Endothelial cell of umbilical vein (primary cell): ENCODE results near the gene TAOK2. TPM values are rescaled to one million over a fixed set of nuclear protein-coding genes. Genes with fewer than 3 reads are reported as not detected.

Experiments used
- BruUV-seq: library from RNA; stranded (reverse); fragments of 400-500 nt; replicated peaks from 2 replicates; lab custom pipeline; 2021; lab: Mats Ljungman, UMichigan
- CTCF ChIA-PET: fragments of 300-600, 350-600 bp; sonication (Branson Sonifier 250); formaldehyde crosslinking; loops from one replicate; lab custom pipeline; 2021; ENCODE audit warnings: antibody characterized with exemption, inconsistent platforms; lab: Charles Lee
- POLR2A ChIA-PET: fragments of 300-600, 350-600 bp; sonication (Branson Sonifier 250); formaldehyde crosslinking; loops from one replicate; lab custom pipeline; 2021; ENCODE audit warnings: antibody characterized with exemption, inconsistent platforms; lab: Charles Lee
- DNase-seq: peaks from one replicate; pipeline ENCODE4 v3.0.0-alpha.2; 2011; ENCODE audit warnings: low read depth, low spot score
- FAIRE-seq: peaks from 2 replicates; lab custom pipeline; 2011; peaks lifted over from hg19 to GRCh38; lab: Jason Lieb, UNC
- H2AFZ ChIP-seq: 2 replicates; pipeline ENCODE4 v1.6.0; 2012; ENCODE audit warnings: low read depth, low read length, control low read depth, inconsistent platforms
- H3K27ac ChIP-seq: 2 replicates; pipeline ENCODE4 v1.5.1; 2011; ENCODE audit warnings: low read depth, mild to moderate bottlenecking, control low read depth, low read length, moderate library complexity; ENCODE audit not compliant: insufficient read depth
- H3K27me3 ChIP-seq, 2 experiments: 2 replicates each; pipeline versions ENCODE4 v1.6.0 to v1.6.1; 2011; ENCODE audit warnings: low read length in 2 of 2, mixed read lengths in 1 of 2; ENCODE audit not compliant: control insufficient read depth in 2 of 2, insufficient read depth in 2 of 2
- H3K36me3 ChIP-seq, 2 experiments: 2 replicates in 1 of 2; 3 replicates in 1 of 2; pipeline ENCODE4 v1.5.1; 2011; ENCODE audit warnings: low read length in 2 of 2, mild to moderate bottlenecking in 1 of 2, moderate library complexity in 1 of 2; ENCODE audit not compliant: control insufficient read depth in 2 of 2, insufficient read depth in 2 of 2; ENCODE audit errors: extremely low read depth in 1 of 2
- H3K4me1 ChIP-seq: 3 replicates; pipeline ENCODE4 v1.5.1; 2011; ENCODE audit warnings: mild to moderate bottlenecking, low read length; ENCODE audit not compliant: control insufficient read depth, insufficient read depth; ENCODE audit errors: extremely low read depth
- H3K4me2 ChIP-seq: 2 replicates; pipeline ENCODE4 v1.6.1; 2011; ENCODE audit warnings: low read length, control low read depth, mixed read lengths; ENCODE audit not compliant: insufficient read depth
- H3K4me3 ChIP-seq, 3 experiments: fragments of 200-600 bp in 1 of 3; sonication (generic), shearing (Covaris generic) in 1 of 3; replicated peaks in 1 of 3; 2 replicates each; pipeline ENCODE4 v1.5.1; 2011 to 2016; ENCODE audit warnings: control low read depth in 3 of 3, low read length in 3 of 3, mild to moderate bottlenecking in 2 of 3, inconsistent platforms in 1 of 3, low read depth in 1 of 3, moderate library complexity in 1 of 3; ENCODE audit not compliant: insufficient read depth in 1 of 3
- H3K79me2 ChIP-seq: 2 replicates; pipeline ENCODE4 v1.6.0; 2012; ENCODE audit warnings: low read length, inconsistent platforms; ENCODE audit not compliant: control insufficient read depth, insufficient read depth
- H3K9ac ChIP-seq: replicated peaks from 2 replicates; pipeline ENCODE3; 2011; ENCODE audit warnings: low read length, control low read depth; ENCODE audit not compliant: insufficient read depth; ENCODE audit errors: extremely low read depth
- H3K9me1 ChIP-seq: replicated peaks from 3 replicates; pipeline ENCODE4 v1.6.0; 2011; ENCODE audit warnings: mild to moderate bottlenecking, low read length; ENCODE audit not compliant: control insufficient read depth, insufficient read depth; ENCODE audit errors: extremely low read depth
- H3K9me3 ChIP-seq: replicated peaks from 2 replicates; pipeline ENCODE4 v1.5.1; 2012; ENCODE audit warnings: low read length, inconsistent platforms; ENCODE audit not compliant: control insufficient read depth, insufficient read depth
- H4K20me1 ChIP-seq: replicated peaks from 2 replicates; pipeline ENCODE3; 2011; ENCODE audit warnings: mild to moderate bottlenecking, low read length; ENCODE audit not compliant: control insufficient read depth, insufficient read depth; ENCODE audit errors: extremely low read depth
- EZH2 ChIP-seq: IDR thresholded peaks from 2 replicates; pipeline ENCODE4 v1.6.1; 2012; ENCODE audit warnings: borderline replicate concordance, low read depth, mild to moderate bottlenecking, moderate library complexity, low read length, inconsistent platforms; ENCODE audit not compliant: severe bottlenecking
- FOS ChIP-seq: IDR thresholded peaks from 2 replicates; pipeline ENCODE4 v1.6.1; 2011; ENCODE audit warnings: mild to moderate bottlenecking, low read length, moderate library complexity, borderline replicate concordance; ENCODE audit not compliant: insufficient read depth
- GATA2 ChIP-seq: IDR thresholded peaks from 2 replicates; pipeline ENCODE4 v1.7.0; 2011; ENCODE audit warnings: low read depth, mild to moderate bottlenecking, moderate library complexity, mixed read lengths, low read length; ENCODE audit not compliant: insufficient read length, insufficient read depth
- JUN ChIP-seq: IDR thresholded peaks from 2 replicates; pipeline ENCODE4 v1.6.1; 2011; ENCODE audit warnings: borderline replicate concordance, low read depth; ENCODE audit not compliant: insufficient read length, insufficient read depth
- MYC ChIP-seq: IDR thresholded peaks from one replicate; pipeline ENCODE4 v1.6.1; 2011; ENCODE audit warnings: mild to moderate bottlenecking, low read depth, low read length
- POLR2A ChIP-seq: IDR thresholded peaks from 2 replicates; pipeline ENCODE4 v1.6.1; 2012; ENCODE audit warnings: low read depth, mild to moderate bottlenecking, control low read depth, low read length
- POLR2AphosphoS5 ChIP-seq: IDR thresholded peaks from 2 replicates; pipeline ENCODE4 v1.6.1; 2012; ENCODE audit warnings: low read depth, mild to moderate bottlenecking, control low read depth, low read length, moderate library complexity; ENCODE audit not compliant: insufficient read depth
- dilution Hi-C: fragments of 300-500 bp; cut with MboI; formaldehyde crosslinking; loops from one replicate; pipeline ENCODE4 v1.15.0; 2019; ENCODE audit warnings: low sequenced_read_pairs; ENCODE audit not compliant: extremely low pct_ligation_motif_present
- intact Hi-C: fragments of 100-400 bp; cut with micrococcal nuclease; formaldehyde crosslinking; loops from one replicate; pipeline ENCODE4 v1.10.0; 2022
- polyA plus RNA-seq, 4 experiments: library from polyadenylated mRNA; depleted of rRNA in 3 of 4; stranded (reverse) in 3 of 4; unstranded in 1 of 4; fragments of >200 nt; gene quantifications; 2 replicates each; pipeline versions ENCODE4 v1.2.1 to v1.2.3, GENCODE V29; 2011 to 2012; ENCODE audit warnings: missing spikeins in 1 of 4
- total RNA-seq: library from RNA; stranded (reverse); gene quantifications from 2 replicates; pipeline ENCODE4 v1.2.3, GENCODE V29; 2021
- TF ChIP-seq, protein P1 (sequence below): IDR thresholded peaks from 2 replicates; pipeline ENCODE4 v1.6.1; 2011; ENCODE audit not compliant: insufficient read depth, insufficient read length
- TF ChIP-seq, protein P2 (sequence below), 2 donors: IDR thresholded peaks; 1 replicate in 1 of 2; 2 replicates in 1 of 2; pipeline ENCODE4 v1.5.1; 2011; ENCODE audit warnings: low read length in 2 of 2, mild to moderate bottlenecking in 2 of 2, moderate library complexity in 2 of 2, control low read depth in 1 of 2, inconsistent platforms in 1 of 2, low read depth in 1 of 2; ENCODE audit not compliant: insufficient read depth in 1 of 2; ENCODE audit errors: extremely low read depth in 1 of 2

Gene TAOK2
- total and polyA plus RNA-seq, 2 donors (not counting 3 experiments of a cell fraction or from before 2014, with no cell fraction given): 52.8 to 114 TPM

DNA sequence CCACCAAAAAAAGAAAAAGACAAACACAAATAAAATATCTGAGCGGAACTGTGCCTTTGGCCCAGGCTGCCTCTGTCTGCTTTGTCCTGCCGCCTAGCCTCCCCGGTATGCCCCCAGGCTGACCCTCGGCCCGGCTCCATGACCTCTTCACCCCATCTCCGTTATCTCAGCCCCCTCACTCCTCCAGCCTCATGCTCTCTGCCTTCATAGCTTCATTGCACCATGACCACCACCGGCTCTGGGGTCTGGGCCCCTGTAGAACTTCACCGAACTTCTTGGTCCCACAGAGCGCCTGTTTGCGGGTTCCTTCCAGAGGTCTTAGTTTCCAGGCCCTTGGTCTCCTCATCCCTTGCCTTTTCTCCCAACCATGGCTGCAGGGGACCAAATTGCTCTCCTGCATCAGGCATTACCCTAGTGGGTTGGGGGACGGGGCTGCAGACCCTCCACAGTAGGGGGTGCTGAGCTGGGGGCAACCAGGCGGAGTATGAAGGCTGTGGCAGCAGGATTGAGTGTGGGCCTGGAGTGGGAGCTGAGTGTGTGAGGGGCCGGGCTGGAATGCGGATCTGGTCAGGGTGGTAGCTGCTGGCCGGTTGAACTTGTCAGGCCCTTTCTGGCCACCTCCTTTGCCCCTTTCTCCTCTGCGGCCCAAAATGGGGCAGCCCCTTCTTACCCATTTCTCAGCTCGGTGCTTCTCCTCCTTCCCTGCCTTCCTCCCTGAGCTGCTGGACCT lies 14.8 kb downstream of the TAOK2 start:
- Histone ChIP-seq H3K9ac (no peak overlapping the region), H3K27me3 (no peaks in the 10 kb centered on the region), H3K4me3 (no peak overlapping the region), H3K9me1 (no peaks in the 10 kb centered on the region), H3K79me2 (no peaks in the 10 kb centered on the region), H3K27ac (no peak overlapping the region), H2AFZ (no peak overlapping the region), H3K4me1 (no peaks in the 10 kb centered on the region), H4K20me1 (no peaks in the 10 kb centered on the region), H3K4me2 (no peak overlapping the region), H3K36me3 (peaks cover 37 to 85% of the 10 kb centered on the region in 2 experiments), H3K9me3 (no peaks in the 10 kb centered on the region)
- dilution Hi-C loops (no loop called here), intact Hi-C loops (no loop called here)
- BruUV-seq: no TSS peak
- FAIRE-seq: no peak
- POLR2A ChIA-PET: interaction anchor here (1.1 kb wide), 1 partner anchor 15 kb away, joined by 3 read pairs; the partner anchor contains the start of gene TAOK2
- DNase-seq: no peak
- CTCF ChIA-PET: interaction anchor here (1.4 kb wide), 1 partner anchor 140 kb away, joined by 3 read pairs; no protein-coding TSS in a partner anchor
- TF ChIP-seq MYC (no peak), JUN (no peak), POLR2A (no peak), FOS (no peak), EZH2 (no peak), GATA2 (no peak), POLR2AphosphoS5 (no peak)
- TF ChIP-seq, protein P1, sequence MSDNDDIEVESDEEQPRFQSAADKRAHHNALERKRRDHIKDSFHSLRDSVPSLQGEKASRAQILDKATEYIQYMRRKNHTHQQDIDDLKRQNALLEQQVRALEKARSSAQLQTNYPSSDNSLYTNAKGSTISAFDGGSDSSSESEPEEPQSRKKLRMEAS: no peak
- TF ChIP-seq, protein P2, sequence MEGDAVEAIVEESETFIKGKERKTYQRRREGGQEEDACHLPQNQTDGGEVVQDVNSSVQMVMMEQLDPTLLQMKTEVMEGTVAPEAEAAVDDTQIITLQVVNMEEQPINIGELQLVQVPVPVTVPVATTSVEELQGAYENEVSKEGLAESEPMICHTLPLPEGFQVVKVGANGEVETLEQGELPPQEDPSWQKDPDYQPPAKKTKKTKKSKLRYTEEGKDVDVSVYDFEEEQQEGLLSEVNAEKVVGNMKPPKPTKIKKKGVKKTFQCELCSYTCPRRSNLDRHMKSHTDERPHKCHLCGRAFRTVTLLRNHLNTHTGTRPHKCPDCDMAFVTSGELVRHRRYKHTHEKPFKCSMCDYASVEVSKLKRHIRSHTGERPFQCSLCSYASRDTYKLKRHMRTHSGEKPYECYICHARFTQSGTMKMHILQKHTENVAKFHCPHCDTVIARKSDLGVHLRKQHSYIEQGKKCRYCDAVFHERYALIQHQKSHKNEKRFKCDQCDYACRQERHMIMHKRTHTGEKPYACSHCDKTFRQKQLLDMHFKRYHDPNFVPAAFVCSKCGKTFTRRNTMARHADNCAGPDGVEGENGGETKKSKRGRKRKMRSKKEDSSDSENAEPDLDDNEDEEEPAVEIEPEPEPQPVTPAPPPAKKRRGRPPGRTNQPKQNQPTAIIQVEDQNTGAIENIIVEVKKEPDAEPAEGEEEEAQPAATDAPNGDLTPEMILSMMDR (IDR thresholded peaks at IDR 0.05; ENCODE audit: extremely low read depth in 1 of 2, insufficient read depth in 1 of 2, low read depth in 1 of 2, low read length in 2 of 2): no peak
